ENCODE measurements around the gene ARMS2. TPM values are rescaled to one million over a fixed set of nuclear protein-coding genes. Genes with fewer than 3 reads are reported as not detected.

ARMS2 gene
- polyA plus RNA-seq, 1 donor from 2014 or later = not detected

GRCh38 chr10:122500194-122500593, 45.7 kb downstream of the ARMS2 start (continued):
- TF ChIP-seq REST (IDR thresholded peaks at IDR 0.05; ENCODE audit: borderline replicate concordance) = no peak
- TF ChIP-seq SMC3 (conservative IDR thresholded peaks at IDR 0.05; ENCODE audit: poor library complexity) = no peak

- TF ChIP-seq RAD21 (conservative IDR thresholded peaks at IDR 0.05) = no peak
- no peak for TF ChIP-seq MXI1 (conservative IDR thresholded peaks at IDR 0.05; ENCODE audit: poor library complexity, severe bottlenecking)
- no peak for TF ChIP-seq SMC3 (conservative IDR thresholded peaks at IDR 0.05; ENCODE audit: poor library complexity)
- no peak for TF ChIP-seq CTCF (IDR thresholded peaks at IDR 0.05; ENCODE audit: poor library complexity, severe bottlenecking)
- no peak for TF ChIP-seq TAF1 (IDR thresholded peaks at IDR 0.05; ENCODE audit: low read depth)
- TF ChIP-seq POLR2AphosphoS5 (IDR thresholded peaks at IDR 0.05) = no peak
- TF ChIP-seq EP300 (conservative IDR thresholded peaks at IDR 0.05; ENCODE audit: poor library complexity, severe bottlenecking) = no peak
- no peak for TF ChIP-seq REST (IDR thresholded peaks at IDR 0.05; ENCODE audit: borderline replicate concordance)
- TF ChIP-seq EZH2 (IDR thresholded peaks at IDR 0.05; ENCODE audit: borderline replicate concordance, insufficient read depth, low read length, poor library complexity, severe bottlenecking) = no peak
- Histone ChIP-seq H3K9ac (ENCODE audit: low read length) (no peak overlapping the region), H3K9me3 (ENCODE audit: low read length) (no peaks in the 10 kb centered on the region), H3K27me3 (ENCODE audit: insufficient read depth, low read depth, low read length) (no peaks in the 10 kb centered on the region), H3K4me2 (ENCODE audit: low read length) (no peak overlapping the region), H2AFZ (ENCODE audit: low read depth, low read length) (no peak overlapping the region), H3K79me2 (replicated peaks; ENCODE audit: insufficient read depth, low read length) (no peaks in the 10 kb centered on the region), H3K36me3 (ENCODE audit: insufficient read depth, low read length) (no peaks in the 10 kb centered on the region), H3K27ac (ENCODE audit: low read length) (no peak overlapping the region), H4K20me1 (ENCODE audit: insufficient read depth) (no peaks in the 10 kb centered on the region), H3K9me2 (ENCODE audit: insufficient read depth, low read length) (no peaks in the 10 kb centered on the region), H3F3A (ENCODE audit: insufficient read depth, low read length, poor library complexity, severe bottlenecking) (no peaks in the 10 kb centered on the region), H3K4me3 (ENCODE audit: low read length) (no peak overlapping the region)
Observed at GRCh38 chr10:122500726-122501125, 46.3 kb downstream of the ARMS2 start.

Data from neural cell (in vitro differentiated cells).